Fibroblast of villous mesenchyme (primary cell): ENCODE measurements around the gene RAD51B. TPM values are rescaled to one million over a fixed set of nuclear protein-coding genes. Genes with fewer than 3 reads are reported as not detected.

Experiments used
- DNase-seq: peaks from one replicate; pipeline ENCODE4 v3.0.0-alpha.2; 2010; ENCODE audit warnings: low read depth
- H3K4me3 ChIP-seq: 2 replicates; pipeline ENCODE4 v1.5.1; 2011; ENCODE audit warnings: low read depth, mild to moderate bottlenecking, low read length
- CTCF ChIP-seq: IDR thresholded peaks from 2 replicates; pipeline ENCODE4 v1.5.1; 2012; ENCODE audit warnings: low read depth, mild to moderate bottlenecking, low read length; ENCODE audit not compliant: insufficient read depth
- total RNA-seq: library from RNA; depleted of rRNA; stranded (reverse); fragments of >200 nt; gene quantifications from 2 replicates; pipeline ENCODE4 v1.2.3, GENCODE V29; 2012

RAD51B gene
- total RNA-seq, 1 donor, result 22.0 TPM

- DNase-seq, result no peak
- no peak overlapping the region for H3K4me3 ChIP-seq
- no peak for TF ChIP-seq CTCF
These were observed 593.9 kb downstream of the RAD51B start for GRCh38 chr14:68413509-68413908.

- DNase-seq, result no peak
- no peak overlapping the region for H3K4me3 ChIP-seq
- no peak for TF ChIP-seq CTCF
These were observed 594.5 kb downstream of the RAD51B start for GRCh38 chr14:68414121-68414520.

GRCh38 chr14:68416171-68416570, 596.6 kb downstream of the RAD51B start:
- DNase-seq, result no peak
- TF ChIP-seq CTCF, result no peak
- no peak overlapping the region for H3K4me3 ChIP-seq

GRCh38 chr14:68417009-68417650, 597.6 kb downstream of the RAD51B start:
- H3K4me3 ChIP-seq, result no peak overlapping the region
- DNase-seq, result no peak
- TF ChIP-seq CTCF, result no peak

GRCh38 chr14:68418174-68419118, 598.9 kb downstream of the RAD51B start:
- H3K4me3 ChIP-seq, result no peak overlapping the region
- DNase-seq, result no peak
- no peak for TF ChIP-seq CTCF

GRCh38 chr14:68420350-68420749, 600.8 kb downstream of the RAD51B start:
- H3K4me3 ChIP-seq, result no peak overlapping the region
- DNase-seq, result no peak
- TF ChIP-seq CTCF, result no peak
